Colonic mucosa (tissue), 4 donors: Measurements from ENCODE around the gene MINDY3. TPM values are rescaled to one million over a fixed set of nuclear protein-coding genes. Genes with fewer than 3 reads are reported as not detected.

Source experiments
- DNase-seq: peaks from one replicate; pipeline ENCODE4 v3.0.0-alpha.2; 2020
- H3K27ac ChIP-seq: fragments of 200-600 bp; one replicate; pipeline ENCODE4 v1.8.0; 2021
- H3K27me3 ChIP-seq: fragments of 200-600 bp; one replicate; pipeline ENCODE4 v1.8.0; 2021
- H3K36me3 ChIP-seq: fragments of 200-600 bp; one replicate; pipeline ENCODE4 v1.8.0; 2021
- H3K4me1 ChIP-seq: fragments of 200-600 bp; one replicate; pipeline ENCODE4 v1.8.0; 2021; ENCODE audit warnings: mild to moderate bottlenecking
- H3K4me3 ChIP-seq: fragments of 200-600 bp; one replicate; pipeline ENCODE4 v1.8.0; 2021
- H3K9ac ChIP-seq, 2 donors: one replicate each; pipeline ENCODE4 v1.7.0; 2013; ENCODE audit warnings: control low read depth in 2 of 2, low read depth in 2 of 2, low read length in 2 of 2
- H3K9me3 ChIP-seq: fragments of 200-600 bp; one replicate; pipeline ENCODE4 v1.8.0; 2021
- CTCF ChIP-seq: fragments of 200-600 bp; IDR thresholded peaks from one replicate; pipeline ENCODE4 v1.8.0; 2022; ENCODE audit warnings: antibody characterized with exemption, mild to moderate bottlenecking
- intact Hi-C: fragments of 100-400 bp; cut with DNase I; formaldehyde crosslinking; loops from one replicate; pipeline ENCODE4 v1.14.1; 2022
- total RNA-seq, 2 donors: library from RNA; stranded (reverse); fragmentation: NEBNext Ultra II Directional in 1 of 2; extraction: Animal tissue kit (Norgen Biotek cat#: 25700) in 1 of 2; gene quantifications; one replicate each; pipeline ENCODE4 v1.2.1, GENCODE V29; 2021
- donor health status: healthy.
- donor health status: DM: no; HTN: no; CAD: no.
- donor health status: DM: no; HTN: no; CAD: no.

Gene MINDY3
- total RNA-seq, 2 donors from 2014 or later, result 23.0 to 25.6 TPM

- Histone ChIP-seq H3K27ac (no peak overlapping the region), H3K9me3 (no peaks in the 10 kb centered on the region), H3K9ac (no peak overlapping the region), H3K4me1 (no peaks in the 10 kb centered on the region), H3K36me3 (no peaks in the 10 kb centered on the region), H3K4me3 (no peak overlapping the region), H3K27me3 (no peaks in the 10 kb centered on the region)
- no peak for DNase-seq
- intact Hi-C loops, result no loop called here
- TF ChIP-seq CTCF, result no peak
Observed at GRCh38 chr10:15797346-15797745, 63.0 kb downstream of the MINDY3 start.

- DNase-seq, result no peak
- intact Hi-C loops, result no loop called here
- Histone ChIP-seq H3K9ac (no peak overlapping the region), H3K27ac (no peak overlapping the region), H3K36me3 (no peaks in the 10 kb centered on the region), H3K4me3 (no peak overlapping the region), H3K27me3 (no peaks in the 10 kb centered on the region), H3K4me1 (no peaks in the 10 kb centered on the region), H3K9me3 (no peaks in the 10 kb centered on the region)
- TF ChIP-seq CTCF, result no peak
Observed at GRCh38 chr10:15796762-15797161, 63.5 kb downstream of the MINDY3 start.

- H3K4me3 ChIP-seq, result no peak overlapping the region
- H3K36me3 ChIP-seq, result no peaks in the 10 kb centered on the region
- no peak for TF ChIP-seq CTCF
- H3K27me3 ChIP-seq, result no peaks in the 10 kb centered on the region
- no peak overlapping the region for H3K9ac ChIP-seq
- no peak for DNase-seq
- intact Hi-C loops, result no loop called here
- H3K9me3 ChIP-seq, result no peaks in the 10 kb centered on the region
- H3K4me1 ChIP-seq, result no peaks in the 10 kb centered on the region
- no peak overlapping the region for H3K27ac ChIP-seq
Observed at GRCh38 chr10:15796098-15796759, 64.1 kb downstream of the MINDY3 start.

- no peak overlapping the region for H3K27ac ChIP-seq
- no peak for DNase-seq
- H3K27me3 ChIP-seq, result no peaks in the 10 kb centered on the region
- H3K4me1 ChIP-seq, result no peaks in the 10 kb centered on the region
- no peaks in the 10 kb centered on the region for H3K9me3 ChIP-seq
- intact Hi-C loops, result no loop called here
- no peak overlapping the region for H3K4me3 ChIP-seq
- TF ChIP-seq CTCF, result no peak
- H3K36me3 ChIP-seq, result no peaks in the 10 kb centered on the region
- H3K9ac ChIP-seq, result no peak overlapping the region
Observed at GRCh38 chr10:15795036-15795792, 65.1 kb downstream of the MINDY3 start.

- no peaks in the 10 kb centered on the region for H3K9me3 ChIP-seq
- no peak for DNase-seq
- H3K4me3 ChIP-seq, result no peak overlapping the region
- intact Hi-C loops, result no loop called here
- H3K36me3 ChIP-seq, result no peaks in the 10 kb centered on the region
- H3K27me3 ChIP-seq, result no peaks in the 10 kb centered on the region
- no peak overlapping the region for H3K9ac ChIP-seq
- TF ChIP-seq CTCF, result no peak
- no peak overlapping the region for H3K27ac ChIP-seq
- no peaks in the 10 kb centered on the region for H3K4me1 ChIP-seq
Observed at GRCh38 chr10:15794569-15794968, 65.7 kb downstream of the MINDY3 start.
